SK-N-MC (cell line): ENCODE data around the gene TRDMT1.

Experiments used
- EZH2 ChIP-seq: fragments of 200-600 bp; sonication (generic); IDR thresholded peaks from one replicate; pipeline ENCODE4 v1.6.1; 2017; ENCODE audit warnings: antibody characterized with exemption
- FOXP2 ChIP-seq: optimal IDR thresholded peaks from 2 replicates; pipeline ENCODE3; 2011; ENCODE audit warnings: mild to moderate bottlenecking, moderate library complexity; ENCODE audit not compliant: insufficient read depth; ENCODE audit errors: extremely low read length, control extremely low read depth
- POLR2AphosphoS5 ChIP-seq: IDR thresholded peaks from 2 replicates; pipeline ENCODE4 v1.6.1; 2012; ENCODE audit warnings: mild to moderate bottlenecking, low read depth, low read length, borderline replicate concordance

DNA sequence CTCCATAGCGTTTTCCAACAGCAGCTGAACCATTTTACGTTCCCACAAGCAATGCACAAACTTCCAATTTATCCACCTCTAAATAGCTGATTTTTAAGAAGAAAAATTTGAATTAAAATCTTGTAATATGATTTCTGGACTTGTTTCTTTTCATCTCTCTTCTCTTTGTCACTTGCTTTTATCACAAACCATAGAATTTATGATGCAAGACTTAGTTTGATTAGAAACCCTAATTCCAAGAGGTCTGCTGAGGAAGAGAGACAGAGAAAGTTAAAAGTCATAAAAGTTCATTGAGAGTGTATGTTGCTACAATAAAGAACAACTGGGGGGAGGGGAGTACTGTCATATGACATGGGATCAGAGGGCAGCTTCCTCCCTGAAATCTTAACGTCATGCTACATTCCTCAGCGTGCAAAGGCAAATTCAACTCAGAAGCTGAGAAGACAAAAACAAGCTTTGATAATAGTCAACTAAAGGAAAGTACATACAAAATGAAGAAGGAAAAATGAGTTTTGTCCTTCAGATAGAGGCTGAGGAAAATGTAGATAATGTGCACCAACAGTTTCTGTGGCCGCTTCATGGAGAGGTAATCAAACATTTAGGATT lies 53.5 kb downstream of the TRDMT1 start:
- TF ChIP-seq EZH2, result no peak
- no peak for TF ChIP-seq POLR2AphosphoS5
- TF ChIP-seq FOXP2, result no peak
